GM19023 (cell line): ENCODE data around the gene RTP3.

Source experiments
- ATAC-seq: cut with Tn5 transposase; IDR thresholded peaks from one replicate; pipeline ENCODE4 v1.9.1; 2021; ENCODE audit warnings: mild to moderate bottlenecking, moderate library complexity; ENCODE audit not compliant: unreplicated experiment

The RTP3 gene

GRCh38 chr3:46497556-46498265 is at the start of gene RTP3:
Gene RTP3 (plus strand): TSS chr3:46497976. CDS start chr3:46498063, 87 bp downstream.
- ATAC-seq: no peak

GRCh38 chr3:46448721-46449120 is 49.1 kb upstream of the RTP3 start:
- ATAC-seq: no peak

GRCh38 chr3:46449755-46450552 is 47.8 kb upstream of the RTP3 start:
- ATAC-seq: no peak

GRCh38 chr3:46453526-46454208 is 44.1 kb upstream of the RTP3 start:
- no peak for ATAC-seq

- ATAC-seq: no peak
Observed at GRCh38 chr3:46454209-46454595, 43.6 kb upstream of the RTP3 start.

GRCh38 chr3:46454606-46455005 is 43.2 kb upstream of the RTP3 start:
- no peak for ATAC-seq

GRCh38 chr3:46455231-46456115 is 42.3 kb upstream of the RTP3 start:
- ATAC-seq: no peak

GRCh38 chr3:46456118-46456517 is 41.7 kb upstream of the RTP3 start:
- no peak for ATAC-seq

GRCh38 chr3:46460051-46460450 is 37.7 kb upstream of the RTP3 start:
- no peak for ATAC-seq

GRCh38 chr3:46462111-46462510 is 35.7 kb upstream of the RTP3 start:
- ATAC-seq: no peak

- no peak for ATAC-seq
Observed at GRCh38 chr3:46462511-46462910, 35.3 kb upstream of the RTP3 start.

GRCh38 chr3:46463120-46463867 is 34.5 kb upstream of the RTP3 start:
- ATAC-seq: no peak

GRCh38 chr3:46463868-46464241 is 33.9 kb upstream of the RTP3 start:
- ATAC-seq: no peak

- no peak for ATAC-seq
Observed at GRCh38 chr3:46464326-46465195, 33.2 kb upstream of the RTP3 start, which contains the start of gene LTF. Gene LTF (minus strand): TSS chr3:46464905. CDS start chr3:46464867, 38 bp downstream.

- ATAC-seq: no peak
Observed at GRCh38 chr3:46465196-46465520, 32.6 kb upstream of the RTP3 start.

GRCh38 chr3:46466273-46466672 is 31.5 kb upstream of the RTP3 start:
- ATAC-seq: no peak

- ATAC-seq: no peak
Observed at GRCh38 chr3:46466871-46467403, 30.8 kb upstream of the RTP3 start.

GRCh38 chr3:46467562-46467961 is 30.2 kb upstream of the RTP3 start:
- ATAC-seq: no peak
